Measurements from ENCODE around the gene SURF2. TPM values are rescaled to one million over a fixed set of nuclear protein-coding genes. Genes with fewer than 3 reads are reported as not detected.
A peak's percentile ranks its signal among the peaks of the same experiment; 100 is the strongest.
"Not testable (repeated sequence)": the region's sequence is repeated elsewhere in the genome, so short reads cannot be mapped to it uniquely, and the experiment has no call there.

SURF2 gene
- total RNA-seq, 5 donors from 2014 or later (not counting 1 experiment from before 2014, with no cell fraction given): 17.0 to 25.3 (median 24.9) TPM

DNA sequence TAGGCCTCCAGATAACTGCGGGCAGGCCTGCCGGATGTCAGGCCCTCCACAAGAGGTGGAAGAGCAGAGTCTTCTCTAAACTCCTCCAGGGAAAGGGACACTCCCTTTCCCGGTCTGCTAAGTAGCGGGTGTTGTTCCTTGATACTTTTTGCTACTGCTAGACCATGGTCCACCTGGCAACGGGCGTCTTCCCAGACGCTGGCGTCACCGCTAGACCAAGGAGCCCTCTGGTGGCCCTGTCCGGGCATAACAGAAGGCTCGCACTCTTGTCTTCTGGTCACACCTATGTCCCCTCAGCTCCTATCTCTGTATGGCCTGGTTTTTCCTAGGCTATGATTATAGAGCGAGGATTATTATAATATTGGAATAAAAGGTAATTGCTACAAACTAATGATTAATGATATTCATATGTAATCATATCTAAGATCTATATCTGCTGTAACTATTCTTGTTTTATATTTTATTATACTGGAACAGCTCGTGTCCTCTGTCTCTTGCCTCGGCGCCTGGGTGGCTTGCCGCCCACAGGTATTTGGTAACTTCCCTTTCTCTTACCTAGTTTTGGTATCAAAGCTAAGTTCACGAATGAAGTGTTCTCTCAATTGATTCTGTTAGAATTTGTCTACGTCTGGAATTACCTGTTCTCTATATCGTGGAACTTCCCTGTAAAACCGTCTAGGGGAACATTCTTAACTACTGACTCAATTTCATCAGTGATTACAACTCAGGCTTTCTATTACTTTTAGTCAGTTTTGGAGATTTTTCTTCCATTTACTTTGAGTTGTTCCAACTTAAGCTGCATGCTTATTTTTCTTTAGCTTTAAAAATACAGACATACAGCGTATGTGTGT lies 26.8 kb upstream of the SURF2 start:
- H3K9me3 Mint-ChIP-seq; POLR2A ChIA-PET; H3K27me3 Mint-ChIP-seq; CTCF ChIA-PET; H3K4me3 ChIP-seq (ENCODE audit: control insufficient read depth in 1 of 2, extremely low read depth in 1 of 2, low read length in 1 of 2); H3K27ac ChIP-seq (ENCODE audit: low read length); H3K4me3 Mint-ChIP-seq; H3K9me3 ChIP-seq; H3K27ac Mint-ChIP-seq; ATAC-seq (replicated peaks in 1 of 4); H3K27me3 ChIP-seq (replicated peaks in 1 of 2; ENCODE audit: control insufficient read depth in 2 of 2, extremely low read depth in 1 of 2, insufficient read depth in 2 of 2, low read length in 1 of 2): not testable (repeated sequence)
- peaks cover 4 to 14% of the 10 kb centered on the region in 2 experiments for H3K4me1 ChIP-seq (ENCODE audit: control insufficient read depth in 1 of 2, extremely low read depth in 1 of 2, insufficient read depth in 2 of 2, low read length in 2 of 2)
- Mint-ChIP-seq H3K36me3 (peaks cover 20% of the 10 kb centered on the region), H3K4me1 (peaks cover 14 to 21% (median 20%) of the 10 kb centered on the region in 3 donors)
- peaks cover 21 to 46% of the 10 kb centered on the region in 2 donors for H3K36me3 ChIP-seq (ENCODE audit: control insufficient read depth in 2 of 2, extremely low read depth in 1 of 2, insufficient read depth in 1 of 2, low read length in 1 of 2)
- 83% methylated on average over 3 of the region's 21 CpGs for WGBS (ENCODE audit: insufficient coverage)
- peak in 1 of 35 experiments; percentile 21 for DNase-seq

- no peak overlapping the region for H3K27ac ChIP-seq (ENCODE audit: low read length)
- H3K9me3 Mint-ChIP-seq: no peaks in the 10 kb centered on the region
- no peak overlapping the region for H3K4me3 ChIP-seq (ENCODE audit: control insufficient read depth in 1 of 2, extremely low read depth in 1 of 2, low read length in 1 of 2)
- H3K27ac Mint-ChIP-seq: no peak overlapping the region
- H3K4me1 Mint-ChIP-seq: peaks cover 28 to 35% (median 32%) of the 10 kb centered on the region in 3 donors
- ChIA-PET CTCF (interaction anchor here in 1 of 2 donors (1.4 kb wide), 1 partner anchor 40 kb away, joined by 4 read pairs; no protein-coding TSS in a partner anchor), POLR2A (no interaction called here)
- H3K27me3 Mint-ChIP-seq: no peaks in the 10 kb centered on the region
- ATAC-seq (replicated peaks in 1 of 4): no peak
- H3K4me3 Mint-ChIP-seq: no peak overlapping the region
- H3K36me3 ChIP-seq (ENCODE audit: control insufficient read depth in 2 of 2, extremely low read depth in 1 of 2, insufficient read depth in 1 of 2, low read length in 1 of 2): peaks cover 24 to 46% of the 10 kb centered on the region in 2 donors
- H3K9me3 ChIP-seq: no peaks in the 10 kb centered on the region
- peak in 1 of 35 experiments; percentile 17 for DNase-seq
- WGBS (ENCODE audit: insufficient coverage): 93% methylated on average over 15 of the region's 19 CpGs
- peaks cover 12 to 28% of the 10 kb centered on the region in 2 experiments for H3K4me1 ChIP-seq (ENCODE audit: control insufficient read depth in 1 of 2, extremely low read depth in 1 of 2, insufficient read depth in 2 of 2, low read length in 2 of 2)
- H3K27me3 ChIP-seq (replicated peaks in 1 of 2; ENCODE audit: control insufficient read depth in 2 of 2, extremely low read depth in 1 of 2, insufficient read depth in 2 of 2, low read length in 1 of 2): no peaks in the 10 kb centered on the region
- peaks cover 22% of the 10 kb centered on the region for H3K36me3 Mint-ChIP-seq
These were observed 25.1 kb upstream of the SURF2 start for GRCh38 chr9:133331221-133331620.

DNA sequence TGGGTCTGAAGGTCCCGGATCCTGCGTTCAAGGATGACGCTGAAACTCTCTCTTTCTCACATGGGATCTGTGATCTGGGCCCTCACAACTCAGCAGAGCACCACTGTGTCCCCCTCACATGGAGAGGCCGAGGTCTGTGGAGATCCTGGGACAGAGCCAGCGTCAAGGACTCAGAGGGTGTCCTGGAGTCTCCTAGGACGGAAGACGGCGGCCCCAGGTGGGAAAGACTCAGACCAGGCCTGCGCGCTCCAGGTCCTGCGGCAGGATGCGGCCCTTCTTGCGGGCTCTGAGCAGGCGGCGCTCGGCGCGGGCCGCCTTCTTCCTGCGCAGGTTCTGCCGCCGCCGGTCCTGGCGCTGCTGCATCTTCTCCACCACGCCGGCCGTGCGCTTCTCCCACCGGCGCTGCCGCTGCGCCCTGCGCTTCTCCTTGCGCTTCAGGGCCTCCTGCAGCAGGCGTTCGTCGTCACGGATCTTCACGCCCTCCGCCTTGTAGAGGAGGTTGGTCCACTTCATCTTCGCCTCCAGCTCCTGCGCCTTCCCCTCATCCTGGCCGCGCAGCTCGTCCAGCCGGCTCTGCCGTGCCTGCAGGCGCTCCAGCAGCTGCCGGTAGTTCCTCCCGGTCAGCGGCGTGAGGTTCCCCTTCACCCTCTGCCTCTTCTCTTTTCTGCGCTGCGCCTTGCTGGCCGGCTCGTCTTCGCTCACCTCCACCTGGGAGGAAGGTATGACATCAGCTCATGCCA lies 24.5 kb upstream of the SURF2 start:
- ChIA-PET CTCF (interaction anchor here in 1 of 2 donors (1.4 kb wide), 1 partner anchor 40 kb away, joined by 4 read pairs; no protein-coding TSS in a partner anchor), POLR2A (no interaction called here)
- WGBS (ENCODE audit: insufficient coverage): 97% methylated on average over 46 of the region's 57 CpGs
- H3K27me3 Mint-ChIP-seq: no peaks in the 10 kb centered on the region
- H3K4me3 Mint-ChIP-seq: no peak overlapping the region
- Histone ChIP-seq H3K4me3 (ENCODE audit: control insufficient read depth in 1 of 2, extremely low read depth in 1 of 2, low read length in 1 of 2) (no peak overlapping the region), H3K27me3 (replicated peaks in 1 of 2; ENCODE audit: control insufficient read depth in 2 of 2, extremely low read depth in 1 of 2, insufficient read depth in 2 of 2, low read length in 1 of 2) (no peaks in the 10 kb centered on the region), H3K9me3 (no peaks in the 10 kb centered on the region), H3K27ac (ENCODE audit: low read length) (no peak overlapping the region), H3K4me1 (ENCODE audit: control insufficient read depth in 1 of 2, extremely low read depth in 1 of 2, insufficient read depth in 2 of 2, low read length in 2 of 2) (peaks cover 14 to 34% of the 10 kb centered on the region in 2 experiments), H3K36me3 (ENCODE audit: control insufficient read depth in 2 of 2, extremely low read depth in 1 of 2, insufficient read depth in 1 of 2, low read length in 1 of 2) (peaks cover 24 to 46% of the 10 kb centered on the region in 2 donors)
- H3K36me3 Mint-ChIP-seq: peaks cover 22% of the 10 kb centered on the region
- no peak for ATAC-seq (replicated peaks in 1 of 4)
- no peak overlapping the region for H3K27ac Mint-ChIP-seq
- peaks cover 34 to 40% (median 35%) of the 10 kb centered on the region in 3 donors for H3K4me1 Mint-ChIP-seq
- no peaks in the 10 kb centered on the region for H3K9me3 Mint-ChIP-seq
- DNase-seq: peak in 1 of 35 experiments; percentile 15

GRCh38 chr9:133332381-133332730 lies 24.0 kb upstream of the SURF2 start:
- POLR2A ChIA-PET: interaction anchor here in 1 of 2 donors (0.9 kb wide), 1 partner anchor 39 kb away, joined by 3 read pairs; no protein-coding TSS in a partner anchor

DNA sequence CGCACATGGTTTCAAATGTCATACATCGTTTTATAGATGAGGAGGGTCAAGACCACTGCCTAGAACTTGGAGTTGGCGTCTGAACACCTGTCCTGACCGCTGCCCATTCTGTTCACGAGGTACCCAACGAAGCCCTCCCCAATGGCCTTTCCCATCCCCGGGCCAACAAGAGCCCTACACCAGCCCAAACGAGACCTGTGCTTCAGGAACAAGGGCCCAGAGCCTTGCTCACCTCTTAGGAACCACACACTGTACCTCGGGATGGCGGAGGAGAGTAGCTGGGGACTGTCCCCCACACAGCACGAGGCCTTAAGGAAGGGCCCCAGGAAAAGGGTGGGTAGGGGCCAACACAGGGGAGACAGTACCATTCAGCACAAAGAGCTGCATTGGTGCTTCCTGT lies 23.3 kb upstream of the SURF2 start:
- no peaks in the 10 kb centered on the region for H3K27me3 ChIP-seq (replicated peaks in 1 of 2; ENCODE audit: control insufficient read depth in 2 of 2, extremely low read depth in 1 of 2, insufficient read depth in 2 of 2, low read length in 1 of 2)
- H3K4me3 ChIP-seq (ENCODE audit: control insufficient read depth in 1 of 2, extremely low read depth in 1 of 2, low read length in 1 of 2): no peak overlapping the region
- H3K27ac Mint-ChIP-seq: no peak overlapping the region
- H3K4me1 Mint-ChIP-seq: peaks cover 35 to 49% (median 37%) of the 10 kb centered on the region in 3 donors
- ATAC-seq (replicated peaks in 1 of 4) (no peak), DNase-seq (no peak)
- H3K27me3 Mint-ChIP-seq: no peaks in the 10 kb centered on the region
- POLR2A ChIA-PET: interaction anchor here in 1 of 2 donors (0.9 kb wide), 1 partner anchor 38 kb away, joined by 3 read pairs; no protein-coding TSS in a partner anchor
- no peak overlapping the region for H3K4me3 Mint-ChIP-seq
- no peaks in the 10 kb centered on the region for H3K9me3 Mint-ChIP-seq
- peaks cover 22% of the 10 kb centered on the region for H3K36me3 Mint-ChIP-seq
- peaks cover 14 to 37% of the 10 kb centered on the region in 2 experiments for H3K4me1 ChIP-seq (ENCODE audit: control insufficient read depth in 1 of 2, extremely low read depth in 1 of 2, insufficient read depth in 2 of 2, low read length in 2 of 2)
- 97% methylated on average over 7 of the region's 11 CpGs for whole genome bisulfite sequencing (ENCODE audit: insufficient coverage)
- no peak overlapping the region for H3K27ac ChIP-seq (ENCODE audit: low read length)
- CTCF ChIA-PET: no interaction called here
- H3K9me3 ChIP-seq: no peaks in the 10 kb centered on the region
- peaks cover 24 to 46% of the 10 kb centered on the region in 2 donors for H3K36me3 ChIP-seq (ENCODE audit: control insufficient read depth in 2 of 2, extremely low read depth in 1 of 2, insufficient read depth in 1 of 2, low read length in 1 of 2)

More at GRCh38 chr9:133332381-133332730, 24.0 kb upstream of the SURF2 start:
- Mint-ChIP-seq H3K27ac (no peak overlapping the region), H3K4me1 (peaks cover 35 to 45% (median 37%) of the 10 kb centered on the region in 3 donors), H3K27me3 (no peaks in the 10 kb centered on the region), H3K4me3 (no peak overlapping the region), H3K9me3 (no peaks in the 10 kb centered on the region), H3K36me3 (peaks cover 22% of the 10 kb centered on the region)
- CTCF ChIA-PET: no interaction called here
- H3K36me3 ChIP-seq (ENCODE audit: control insufficient read depth in 2 of 2, extremely low read depth in 1 of 2, insufficient read depth in 1 of 2, low read length in 1 of 2): peaks cover 24 to 46% of the 10 kb centered on the region in 2 donors
- H3K4me1 ChIP-seq (ENCODE audit: control insufficient read depth in 1 of 2, extremely low read depth in 1 of 2, insufficient read depth in 2 of 2, low read length in 2 of 2): peaks cover 14 to 37% of the 10 kb centered on the region in 2 experiments
- no peak overlapping the region for H3K27ac ChIP-seq (ENCODE audit: low read length)
- ATAC-seq (replicated peaks in 1 of 4) (no peak), DNase-seq (peak in 1 of 35 experiments; percentile 21)
- 97% methylated on average over 15 of the region's 20 CpGs for WGBS (ENCODE audit: insufficient coverage)
- no peaks in the 10 kb centered on the region for H3K27me3 ChIP-seq (replicated peaks in 1 of 2; ENCODE audit: control insufficient read depth in 2 of 2, extremely low read depth in 1 of 2, insufficient read depth in 2 of 2, low read length in 1 of 2)
- H3K4me3 ChIP-seq (ENCODE audit: control insufficient read depth in 1 of 2, extremely low read depth in 1 of 2, low read length in 1 of 2): no peak overlapping the region
- H3K9me3 ChIP-seq: no peaks in the 10 kb centered on the region

DNA sequence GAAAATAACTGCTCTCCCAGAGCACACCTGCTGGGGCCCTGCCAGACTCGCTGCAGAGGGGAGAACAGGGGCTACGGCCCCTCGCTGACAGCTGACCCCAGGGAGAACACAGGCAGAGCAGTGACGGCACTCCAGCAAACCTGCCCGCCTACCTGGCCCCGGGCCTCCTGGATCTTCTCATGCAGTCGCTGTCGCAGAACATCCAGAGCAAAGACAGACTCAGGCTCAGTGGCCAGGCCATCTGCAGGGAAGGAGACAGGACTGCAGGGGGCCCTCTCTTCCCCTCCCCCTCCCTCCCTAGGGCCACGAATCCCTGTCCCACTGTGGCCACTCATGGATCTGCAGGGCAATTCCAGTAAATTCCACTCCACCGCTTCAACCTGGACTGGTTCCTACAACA lies 22.8 kb upstream of the SURF2 start:
- CTCF ChIA-PET: no interaction called here
- Histone ChIP-seq H3K4me1 (ENCODE audit: control insufficient read depth in 1 of 2, extremely low read depth in 1 of 2, insufficient read depth in 2 of 2, low read length in 2 of 2) (peaks cover 14 to 37% of the 10 kb centered on the region in 2 experiments), H3K9me3 (no peaks in the 10 kb centered on the region), H3K36me3 (ENCODE audit: control insufficient read depth in 2 of 2, extremely low read depth in 1 of 2, insufficient read depth in 1 of 2, low read length in 1 of 2) (peaks cover 24 to 46% of the 10 kb centered on the region in 2 donors), H3K27me3 (replicated peaks in 1 of 2; ENCODE audit: control insufficient read depth in 2 of 2, extremely low read depth in 1 of 2, insufficient read depth in 2 of 2, low read length in 1 of 2) (no peaks in the 10 kb centered on the region), H3K4me3 (ENCODE audit: control insufficient read depth in 1 of 2, extremely low read depth in 1 of 2, low read length in 1 of 2) (no peak overlapping the region), H3K27ac (ENCODE audit: low read length) (no peak overlapping the region)
- no peak overlapping the region for H3K27ac Mint-ChIP-seq
- peaks cover 22% of the 10 kb centered on the region for H3K36me3 Mint-ChIP-seq
- no peak for ATAC-seq (replicated peaks in 1 of 4)
- H3K27me3 Mint-ChIP-seq: no peaks in the 10 kb centered on the region
- DNase-seq: peak in 1 of 35 experiments; percentile 21
- 98% methylated on average over 10 of the region's 10 CpGs for WGBS (ENCODE audit: insufficient coverage)
- POLR2A ChIA-PET: no interaction called here
- peaks cover 34 to 49% (median 37%) of the 10 kb centered on the region in 3 donors for H3K4me1 Mint-ChIP-seq
- peak overlapping the region in 1 of 3 donors; percentile 17 for H3K4me3 Mint-ChIP-seq
- H3K9me3 Mint-ChIP-seq: no peaks in the 10 kb centered on the region
